HG03571 (cell line): ENCODE results near the gene COMTD1.
"Not testable (repeated sequence)": the region's sequence is repeated elsewhere in the genome, so short reads cannot be mapped to it uniquely, and the experiment has no call there.

Experiments used
- ATAC-seq: cut with Tn5 transposase; IDR thresholded peaks from one replicate; pipeline ENCODE4 v1.9.1; 2021; ENCODE audit not compliant: unreplicated experiment

Gene COMTD1

GRCh38 chr10:75195035-75195763 is 40.6 kb downstream of the COMTD1 start:
- ATAC-seq: no peak

DNA sequence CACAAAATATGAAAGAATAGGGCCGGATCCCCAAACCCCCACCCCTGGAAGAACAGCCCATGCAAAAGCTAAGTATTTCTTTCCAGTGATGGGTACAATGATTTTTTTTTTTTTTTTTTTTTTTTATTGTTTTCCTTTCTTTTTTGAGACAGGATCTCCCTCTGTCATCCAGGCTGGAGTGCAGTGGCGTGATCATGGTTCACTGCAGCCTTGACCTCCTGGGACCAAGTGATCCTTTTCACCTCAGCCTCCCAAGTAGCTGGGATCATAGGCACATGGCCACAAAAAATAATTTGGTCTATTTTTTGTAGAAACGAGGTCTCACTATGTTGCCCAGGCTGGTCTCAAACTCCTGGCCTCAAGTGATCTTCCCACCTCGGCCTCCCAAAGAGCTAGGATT is 41.1 kb downstream of the COMTD1 start:
- not testable (repeated sequence) for ATAC-seq

- no peak for ATAC-seq
These were observed 43.8 kb downstream of the COMTD1 start for GRCh38 chr10:75191821-75192568.

GRCh38 chr10:75189266-75190096 is 46.3 kb downstream of the COMTD1 start:
- ATAC-seq: no peak

DNA sequence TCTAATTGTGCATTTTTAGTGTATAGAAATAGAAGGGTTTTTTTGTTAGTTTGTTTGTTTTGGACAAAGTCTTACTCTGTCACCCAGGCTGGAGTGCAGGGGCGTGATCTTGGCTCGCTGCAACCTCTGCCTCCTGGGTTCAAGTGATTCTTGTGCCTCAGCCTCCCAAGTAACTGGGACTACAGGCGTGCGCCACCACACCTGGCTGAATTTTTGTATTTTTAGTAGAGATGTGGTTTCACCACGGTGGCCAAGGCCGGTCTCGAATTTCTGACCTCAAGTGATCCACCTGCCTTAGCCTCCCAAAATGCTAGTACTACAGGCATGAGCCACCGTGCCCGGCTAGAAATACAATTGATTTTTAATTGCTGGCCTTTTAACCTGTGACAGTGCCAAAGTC is 47.2 kb downstream of the COMTD1 start:
- ATAC-seq: not testable (repeated sequence)

GRCh38 chr10:75187961-75188426 is 47.8 kb downstream of the COMTD1 start:
- no peak for ATAC-seq

- ATAC-seq: no peak
These were observed 49.4 kb downstream of the COMTD1 start for GRCh38 chr10:75186310-75186709.
